ENCODE data around the gene PCDHB7.
"Not testable (repeated sequence)": the region's sequence is repeated elsewhere in the genome, so short reads cannot be mapped to it uniquely, and the experiment has no call there.

DNA sequence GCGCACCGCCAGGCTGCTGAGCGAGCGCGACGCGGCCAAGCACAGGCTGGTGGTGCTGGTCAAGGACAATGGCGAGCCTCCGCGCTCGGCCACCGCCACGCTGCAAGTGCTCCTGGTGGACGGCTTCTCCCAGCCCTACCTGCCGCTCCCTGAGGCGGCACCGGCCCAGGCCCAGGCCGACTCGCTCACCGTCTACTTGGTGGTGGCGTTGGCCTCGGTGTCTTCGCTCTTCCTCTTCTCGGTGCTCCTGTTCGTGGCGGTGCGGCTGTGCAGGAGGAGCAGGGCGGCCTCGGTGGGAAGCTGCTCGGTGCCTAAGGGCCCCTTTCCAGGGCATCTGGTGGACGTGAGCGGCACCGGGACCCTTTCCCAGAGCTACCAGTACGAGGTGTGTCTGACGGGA is 29.2 kb downstream of the PCDHB7 start:
- not testable (repeated sequence) for TF ChIP-seq EZH2phosphoT487 (IDR thresholded peaks at IDR 0.05; ENCODE audit: insufficient read depth, low read depth); EZH2 (IDR thresholded peaks at IDR 0.05; ENCODE audit: insufficient read depth, poor library complexity, severe bottlenecking)

Measured in GM23248 (cell line).